ENCODE data around the gene RENBP.

RENBP gene

GRCh38 chrX:153970357-153971123, 26.1 kb upstream of the RENBP start:
- DNase-seq = peak in 1 of 2 experiments; percentile 19

- no peak for DNase-seq
Observed at GRCh38 chrX:153969904-153970356, 25.5 kb upstream of the RENBP start.

DNA sequence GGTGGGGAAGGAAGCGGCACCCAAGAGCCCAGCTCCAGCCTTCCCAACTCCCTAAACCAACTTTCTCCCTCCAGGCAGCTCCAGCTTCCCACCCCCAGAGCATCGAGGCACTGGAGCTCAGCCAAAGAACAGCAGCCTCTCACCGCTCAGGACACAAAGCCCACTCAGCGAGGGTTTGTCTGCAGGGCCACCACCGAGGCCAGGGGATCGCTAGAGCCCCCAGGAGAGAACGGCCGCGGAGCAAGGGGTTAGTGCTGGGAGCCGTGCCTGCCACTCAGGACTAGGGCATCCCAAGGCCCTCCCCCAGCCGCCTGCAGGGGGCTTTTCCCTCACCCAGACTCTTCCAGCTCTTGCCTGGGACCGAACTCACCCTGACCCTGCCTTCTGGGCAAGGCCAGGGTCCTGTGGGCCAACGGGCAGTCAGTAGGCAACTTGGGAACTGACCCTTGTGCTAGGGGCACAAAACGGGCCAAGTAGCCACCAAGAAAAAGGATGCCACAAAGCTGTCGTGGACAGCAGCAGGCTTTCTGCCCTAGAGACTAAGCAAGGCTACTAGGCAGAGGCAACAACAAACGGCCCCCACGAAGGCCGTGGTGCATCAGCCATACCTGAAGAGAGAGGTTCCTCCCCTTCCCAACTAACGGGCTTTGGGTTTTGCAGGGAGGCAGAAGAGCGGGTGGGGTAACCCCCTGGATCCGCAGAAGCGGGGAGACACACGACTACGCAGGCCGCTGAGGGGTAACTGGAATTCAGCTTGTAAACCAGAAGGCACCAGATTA, 24.9 kb upstream of the RENBP start:
- no peak for DNase-seq

DNA sequence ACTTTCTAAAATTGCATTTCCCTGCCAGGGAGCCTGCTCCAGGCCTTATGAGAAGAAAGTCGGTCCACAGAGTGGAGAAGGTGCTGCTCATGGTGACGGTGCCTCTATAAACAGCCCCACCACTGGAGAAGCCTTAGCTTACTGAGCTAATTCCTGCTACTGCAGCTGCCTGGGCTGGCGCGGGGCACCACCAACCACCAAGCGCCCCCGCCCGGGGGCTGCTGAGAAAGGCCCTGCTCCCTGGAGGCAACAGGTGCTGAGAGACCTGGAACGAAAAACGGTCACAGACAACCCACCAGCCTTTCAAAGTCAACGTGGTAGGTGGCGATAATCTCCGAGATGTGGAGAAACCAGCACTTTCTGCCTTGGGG, 24.3 kb upstream of the RENBP start:
- peak in 1 of 2 experiments; percentile 53 for DNase-seq

DNA sequence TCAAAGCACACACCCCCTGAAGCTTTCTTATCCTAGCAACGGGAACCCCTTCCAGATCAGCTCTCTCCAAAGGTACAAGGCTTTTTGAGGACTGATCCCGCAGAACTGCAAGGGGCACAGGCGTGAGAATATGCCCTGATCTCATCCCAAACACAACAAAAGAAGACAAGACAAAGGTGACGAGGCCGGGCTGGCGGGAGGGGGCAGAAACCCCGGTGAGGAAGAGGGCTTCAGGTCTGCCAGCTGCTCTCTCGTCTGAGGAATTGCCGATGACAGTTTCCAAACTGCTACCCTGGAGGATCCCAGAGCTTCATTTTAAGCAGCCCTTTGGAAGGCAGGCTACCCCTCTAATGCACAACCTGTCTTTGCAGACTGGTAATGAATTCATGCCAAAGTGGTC, 23.8 kb upstream of the RENBP start:
- DNase-seq = no peak

GRCh38 chrX:153967536-153968224, 23.2 kb upstream of the RENBP start:
- peak in 1 of 2 experiments; percentile 44 for DNase-seq

GRCh38 chrX:153966841-153967535, 22.5 kb upstream of the RENBP start:
- DNase-seq = peak in 1 of 2 experiments; percentile 77

DNA sequence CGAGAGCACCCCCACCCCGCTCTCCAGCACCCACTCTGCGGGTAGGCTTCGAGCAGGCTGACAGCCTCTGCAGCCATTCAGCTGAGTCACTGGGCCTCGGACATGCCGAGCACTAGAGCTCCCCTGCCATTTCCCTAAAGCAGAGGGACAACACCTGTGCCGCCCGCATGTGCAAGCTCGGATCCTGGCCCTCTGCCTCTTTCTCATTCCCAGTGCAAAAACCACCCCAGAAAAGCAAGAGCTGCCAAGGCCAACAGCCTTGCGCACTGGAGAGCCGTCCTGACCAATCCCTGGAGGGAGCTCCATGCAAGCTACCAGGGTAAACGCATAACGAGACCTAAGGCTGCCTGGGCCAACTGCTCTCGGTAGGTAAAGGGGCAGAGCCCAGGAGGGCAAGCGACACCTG, 21.8 kb upstream of the RENBP start:
- no peak for DNase-seq

GRCh38 chrX:153965406-153965805, 21.0 kb upstream of the RENBP start:
- no peak for DNase-seq

- DNase-seq = no peak
Observed at GRCh38 chrX:153964105-153964504, 19.7 kb upstream of the RENBP start.

DNA sequence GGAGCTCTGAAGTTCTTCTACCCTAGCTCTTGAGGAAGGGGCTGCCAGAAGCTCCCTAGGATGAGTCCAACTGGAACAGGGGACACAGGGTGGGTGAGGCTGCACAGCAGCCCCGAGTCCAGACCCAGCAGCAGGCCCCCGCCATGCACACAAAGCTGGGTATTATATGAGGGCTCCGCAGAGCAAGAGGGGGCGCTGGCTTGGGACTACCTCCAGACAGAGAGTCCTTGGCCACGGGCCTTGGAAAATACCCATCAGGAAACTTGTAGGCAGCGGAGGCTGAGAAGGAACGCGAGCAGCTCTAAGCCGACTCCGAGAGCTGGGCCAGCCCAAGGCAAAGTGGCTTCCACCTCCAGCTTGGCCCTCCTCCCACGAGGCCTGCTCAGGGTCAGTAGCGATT, 19.1 kb upstream of the RENBP start:
- no peak for DNase-seq

GRCh38 chrX:153961292-153961691, 16.8 kb upstream of the RENBP start:
- no peak for DNase-seq

- no peak for DNase-seq
Observed at GRCh38 chrX:153960786-153961185, 16.3 kb upstream of the RENBP start.

- no peak for DNase-seq
Observed at GRCh38 chrX:153960077-153960476, 15.6 kb upstream of the RENBP start.

GRCh38 chrX:153959649-153960048, 15.2 kb upstream of the RENBP start:
- DNase-seq = no peak

DNA sequence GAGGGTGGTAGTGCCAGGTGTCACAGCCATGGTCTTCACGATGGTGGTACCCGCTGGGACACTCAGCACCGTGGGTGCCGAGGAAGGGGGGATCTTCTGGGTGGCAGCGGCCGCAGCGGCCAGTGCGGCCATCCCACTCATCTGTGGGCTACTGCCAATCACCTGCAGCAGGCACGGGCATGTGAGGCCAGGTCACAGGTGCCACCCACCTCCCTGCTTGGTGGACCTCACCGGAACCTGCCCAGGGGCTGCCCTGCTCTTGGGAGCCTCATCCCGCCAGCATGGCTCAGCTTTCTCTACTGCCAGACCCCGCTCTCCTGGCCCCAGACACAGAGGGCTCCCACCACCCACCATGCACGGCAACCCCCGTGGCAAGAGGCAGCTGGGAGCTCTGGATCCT, 14.2 kb upstream of the RENBP start:
- no peak for DNase-seq

DNA sequence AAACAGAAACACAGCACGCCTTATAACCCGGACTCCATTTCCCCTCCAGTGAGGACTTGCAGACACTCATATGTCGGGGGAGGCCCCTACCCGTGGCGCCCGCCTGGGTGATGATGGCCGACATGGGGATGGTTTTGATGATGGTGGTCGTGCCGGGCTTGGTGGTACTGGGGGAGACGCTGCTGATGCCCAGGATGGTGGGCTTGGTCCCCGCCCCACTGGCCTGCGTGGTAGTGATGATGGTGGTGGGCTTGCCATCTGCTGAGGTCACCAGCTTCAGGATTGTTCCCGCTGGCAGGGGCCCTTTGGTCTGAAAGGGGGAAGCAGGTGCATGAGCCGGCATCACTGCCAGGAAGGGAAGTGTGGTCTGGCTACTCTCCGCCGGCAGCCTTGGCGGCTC, 12.8 kb upstream of the RENBP start:
- DNase-seq = no peak

DNA sequence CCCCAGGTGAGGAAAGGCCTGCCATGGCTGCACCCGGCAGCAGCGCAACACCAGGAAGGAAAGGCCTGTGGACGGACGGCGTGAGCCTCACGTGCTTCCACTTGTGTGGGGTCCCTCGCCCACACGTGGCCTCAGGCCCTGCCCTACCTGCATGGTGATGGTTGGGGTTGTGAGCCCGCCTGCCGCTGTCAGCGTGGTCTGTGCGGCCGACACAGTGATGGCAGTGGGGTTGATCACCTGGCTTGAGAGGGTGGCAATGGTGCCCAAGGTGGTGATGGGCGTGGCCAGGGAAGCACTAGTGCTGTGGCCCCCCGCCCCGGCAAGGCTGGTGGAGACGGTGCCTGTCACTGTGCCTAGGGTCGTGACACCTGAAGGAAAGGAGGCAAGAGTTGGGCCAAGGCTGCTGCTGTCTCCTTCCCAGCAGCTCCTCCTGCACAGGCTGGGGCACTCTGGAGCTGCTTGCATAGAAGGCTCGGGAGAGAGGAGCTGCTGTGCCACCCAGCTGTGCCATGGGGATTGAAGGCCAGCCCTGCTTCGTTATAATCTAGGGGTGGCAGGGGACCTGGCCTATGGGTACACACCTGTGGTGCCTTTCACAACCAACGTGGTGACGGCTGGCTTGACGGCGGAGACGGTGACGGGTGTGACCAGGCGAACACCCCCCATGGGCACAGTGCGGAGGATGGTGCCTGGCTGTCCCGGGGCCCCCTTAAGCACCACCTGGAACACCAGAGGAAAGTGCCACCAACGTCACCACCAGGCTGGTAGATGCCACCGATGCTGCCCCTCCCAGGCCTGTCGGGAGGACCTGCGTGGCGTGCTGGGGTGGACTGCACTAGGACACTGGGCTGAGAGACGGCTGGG, 11.8 kb upstream of the RENBP start:
- no peak for DNase-seq

DNA sequence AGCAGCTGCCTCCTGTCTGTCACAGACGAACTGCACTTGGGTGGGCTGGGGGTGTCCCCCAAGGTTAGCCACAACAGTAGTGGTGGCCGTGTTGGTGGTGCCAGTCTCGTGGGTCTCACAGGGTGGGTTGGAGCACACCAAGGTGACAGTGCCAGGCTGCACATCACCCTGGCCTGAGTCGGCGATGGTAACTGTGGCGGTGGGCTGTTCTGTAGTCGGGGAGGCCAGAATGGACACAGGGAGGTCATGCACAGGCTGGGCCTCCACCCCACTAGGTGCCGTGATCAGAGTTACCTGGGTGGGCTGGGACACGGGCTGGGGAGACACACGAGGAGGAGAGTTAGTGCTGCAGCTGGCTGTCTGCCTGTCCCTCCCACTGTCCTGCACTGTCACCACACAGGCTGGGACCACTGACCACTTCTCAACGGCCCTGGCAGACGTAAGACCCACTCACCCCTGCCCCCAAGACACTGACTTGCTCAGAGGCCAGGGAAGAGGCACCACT, 10.8 kb upstream of the RENBP start:
- no peak for DNase-seq

DNA sequence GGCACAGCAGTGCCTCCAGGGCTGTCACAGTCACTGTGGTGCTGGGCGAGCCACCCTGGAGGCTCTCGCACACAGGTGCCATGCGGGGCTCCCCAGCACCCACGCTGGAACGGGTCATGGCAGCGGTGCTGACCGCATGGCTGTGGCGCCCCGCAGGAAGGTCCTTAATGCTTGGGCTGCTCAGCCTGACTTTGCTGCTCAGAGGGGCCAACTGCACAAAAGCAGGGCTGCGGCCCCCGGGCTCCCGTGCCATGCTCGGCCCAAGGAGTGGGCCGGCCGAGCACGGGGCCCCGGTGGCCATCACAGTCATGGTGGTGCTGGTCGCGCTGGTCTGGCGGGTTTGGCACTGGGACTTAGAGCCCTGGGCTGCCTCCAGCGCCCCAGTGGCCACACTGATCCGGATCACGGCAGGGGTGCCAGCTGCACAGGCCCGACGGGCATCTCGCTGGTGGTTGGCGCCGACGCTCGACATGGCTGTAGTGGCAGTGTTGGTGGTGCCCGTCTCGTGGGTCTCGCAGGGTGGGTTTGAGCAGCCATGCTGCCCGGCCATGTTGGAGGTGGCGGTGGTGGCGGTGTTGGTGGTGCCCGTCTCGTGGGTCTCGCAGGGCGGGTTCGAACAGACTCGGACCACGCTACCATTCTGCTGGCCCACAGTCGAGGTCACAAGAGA, 10.2 kb upstream of the RENBP start:
- DNase-seq = no peak

- no peak for DNase-seq
Observed at GRCh38 chrX:153953892-153954557, 9.6 kb upstream of the RENBP start.

All from stimulated activated CD4-positive, alpha-beta T cell treated with anti-CD3 and anti-CD28 coated beads, Interleukin-4, amount 100 ng/mL, for 4 hours (primary cell).